ENCODE measurements around the gene CALM1.

CALM1 gene

GRCh38 chr14:90450151-90450550 lies 53.3 kb downstream of the CALM1 start:
- Histone ChIP-seq H3K36me3 (ENCODE audit: control insufficient read depth, insufficient read depth, low read length) (no peaks in the 10 kb centered on the region), H3K9me3 (ENCODE audit: control insufficient read depth, low read length) (no peaks in the 10 kb centered on the region), H3K27ac (ENCODE audit: insufficient read depth, low read depth, low read length, poor library complexity, severe bottlenecking) (no peak overlapping the region), H3K4me1 (ENCODE audit: control insufficient read depth, insufficient read depth, low read length) (peaks cover 8% of the 10 kb centered on the region), H3K4me3 (ENCODE audit: insufficient read depth, low read depth, low read length) (no peak overlapping the region), H3K27me3 (ENCODE audit: control insufficient read depth, insufficient read depth, low read length, poor library complexity, severe bottlenecking) (no peaks in the 10 kb centered on the region)
- 90 to 96% methylated on average over 6 of the region's 6 CpGs for WGBS, 2 experiments

- Histone ChIP-seq H3K4me1 (ENCODE audit: control insufficient read depth, insufficient read depth, low read length) (peaks cover 8% of the 10 kb centered on the region), H3K4me3 (ENCODE audit: insufficient read depth, low read depth, low read length) (no peak overlapping the region), H3K9me3 (ENCODE audit: control insufficient read depth, low read length) (no peaks in the 10 kb centered on the region), H3K27ac (ENCODE audit: insufficient read depth, low read depth, low read length, poor library complexity, severe bottlenecking) (no peak overlapping the region), H3K27me3 (ENCODE audit: control insufficient read depth, insufficient read depth, low read length, poor library complexity, severe bottlenecking) (no peaks in the 10 kb centered on the region), H3K36me3 (ENCODE audit: control insufficient read depth, insufficient read depth, low read length) (no peaks in the 10 kb centered on the region)
- WGBS, 2 experiments: 93 to 95% methylated on average over 3 of the region's 3 CpGs
Measured at GRCh38 chr14:90450667-90451066, 53.8 kb downstream of the CALM1 start.

DNA sequence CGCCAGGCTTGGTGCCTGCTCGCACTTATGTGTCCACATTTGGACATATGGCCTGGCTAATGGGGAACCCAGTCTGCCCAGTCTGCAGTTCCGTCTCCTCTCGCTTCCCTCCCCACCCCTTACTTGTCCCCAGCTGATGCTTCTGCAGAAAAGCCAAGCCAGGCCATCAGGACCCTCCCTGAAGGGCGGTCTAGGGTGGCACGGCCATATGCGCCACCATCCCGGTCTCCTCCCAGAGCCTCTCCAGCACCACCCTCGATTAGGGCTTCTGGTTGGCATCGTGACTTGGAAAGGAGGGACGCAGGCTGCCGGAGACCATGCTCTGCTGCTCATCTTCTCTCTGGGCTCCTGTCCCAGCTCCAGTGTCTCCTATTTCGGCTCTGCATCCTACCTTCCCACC lies 54.6 kb downstream of the CALM1 start:
- Histone ChIP-seq H3K27me3 (ENCODE audit: control insufficient read depth, insufficient read depth, low read length, poor library complexity, severe bottlenecking) (no peaks in the 10 kb centered on the region), H3K36me3 (ENCODE audit: control insufficient read depth, insufficient read depth, low read length) (no peaks in the 10 kb centered on the region)
- 92 to 95% methylated on average over 13 of the region's 13 CpGs for WGBS, 2 experiments

DNA sequence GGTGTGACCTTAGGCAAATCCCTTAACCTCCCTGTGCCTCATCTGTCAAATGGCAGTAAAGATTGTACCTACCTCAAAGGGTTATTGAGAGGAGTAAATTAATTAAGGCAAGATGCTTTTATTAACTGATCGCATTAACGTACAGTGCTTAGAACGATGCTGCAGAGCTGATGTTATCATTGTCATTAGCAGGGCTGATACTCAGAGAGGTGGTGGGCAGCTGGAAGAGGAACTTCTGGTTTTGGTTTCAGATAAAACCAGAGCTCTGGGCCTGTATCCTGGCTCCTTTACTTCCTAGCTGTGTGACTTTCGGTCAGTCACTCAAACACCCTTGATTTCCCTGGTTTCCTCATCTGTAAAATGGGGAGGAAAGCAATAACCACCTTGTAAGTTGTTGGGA lies 55.1 kb downstream of the CALM1 start:
- H3K27me3 ChIP-seq (ENCODE audit: control insufficient read depth, insufficient read depth, low read length, poor library complexity, severe bottlenecking): no peaks in the 10 kb centered on the region
- H3K4me3 ChIP-seq (ENCODE audit: insufficient read depth, low read depth, low read length): no peak overlapping the region
- no peaks in the 10 kb centered on the region for H3K9me3 ChIP-seq (ENCODE audit: control insufficient read depth, low read length)
- 95% methylated on average over 4 of the region's 4 CpGs for WGBS, 2 experiments
- H3K4me1 ChIP-seq (ENCODE audit: control insufficient read depth, insufficient read depth, low read length): peaks cover 15% of the 10 kb centered on the region
- H3K27ac ChIP-seq (ENCODE audit: insufficient read depth, low read depth, low read length, poor library complexity, severe bottlenecking): no peak overlapping the region
- no peaks in the 10 kb centered on the region for H3K36me3 ChIP-seq (ENCODE audit: control insufficient read depth, insufficient read depth, low read length)

More for the DNA sequence above, 54.6 kb downstream of the CALM1 start:
- Histone ChIP-seq H3K27ac (ENCODE audit: insufficient read depth, low read depth, low read length, poor library complexity, severe bottlenecking) (no peak overlapping the region), H3K4me3 (ENCODE audit: insufficient read depth, low read depth, low read length) (no peak overlapping the region), H3K4me1 (ENCODE audit: control insufficient read depth, insufficient read depth, low read length) (peaks cover 11% of the 10 kb centered on the region), H3K9me3 (ENCODE audit: control insufficient read depth, low read length) (no peaks in the 10 kb centered on the region)

DNA sequence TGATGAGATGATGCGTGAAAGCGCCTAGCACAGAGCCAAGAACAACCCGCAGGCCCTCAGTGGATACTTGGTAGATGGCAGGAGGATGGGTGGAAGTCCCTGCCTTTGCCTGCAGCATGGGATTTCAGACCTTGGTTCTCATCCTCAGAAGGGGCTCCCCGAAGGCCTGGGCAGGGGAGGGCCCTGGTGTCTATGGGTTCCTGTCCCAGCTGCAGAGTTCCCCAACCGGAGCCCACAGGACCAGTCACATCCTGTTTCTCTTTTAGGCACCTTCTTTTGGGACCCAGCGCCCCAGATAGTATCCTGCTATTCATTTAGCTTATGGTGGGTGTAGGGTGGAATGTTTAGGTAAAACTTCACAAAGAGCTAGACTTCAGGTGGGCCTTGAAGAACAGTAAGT lies 55.5 kb downstream of the CALM1 start:
- Histone ChIP-seq H3K27me3 (ENCODE audit: control insufficient read depth, insufficient read depth, low read length, poor library complexity, severe bottlenecking) (no peaks in the 10 kb centered on the region), H3K4me1 (ENCODE audit: control insufficient read depth, insufficient read depth, low read length) (peaks cover 15% of the 10 kb centered on the region), H3K36me3 (ENCODE audit: control insufficient read depth, insufficient read depth, low read length) (no peaks in the 10 kb centered on the region), H3K9me3 (ENCODE audit: control insufficient read depth, low read length) (no peaks in the 10 kb centered on the region), H3K27ac (ENCODE audit: insufficient read depth, low read depth, low read length, poor library complexity, severe bottlenecking) (no peak overlapping the region), H3K4me3 (ENCODE audit: insufficient read depth, low read depth, low read length) (no peak overlapping the region)
- 94 to 97% methylated on average over 6 of the region's 6 CpGs for WGBS, 2 experiments

DNA sequence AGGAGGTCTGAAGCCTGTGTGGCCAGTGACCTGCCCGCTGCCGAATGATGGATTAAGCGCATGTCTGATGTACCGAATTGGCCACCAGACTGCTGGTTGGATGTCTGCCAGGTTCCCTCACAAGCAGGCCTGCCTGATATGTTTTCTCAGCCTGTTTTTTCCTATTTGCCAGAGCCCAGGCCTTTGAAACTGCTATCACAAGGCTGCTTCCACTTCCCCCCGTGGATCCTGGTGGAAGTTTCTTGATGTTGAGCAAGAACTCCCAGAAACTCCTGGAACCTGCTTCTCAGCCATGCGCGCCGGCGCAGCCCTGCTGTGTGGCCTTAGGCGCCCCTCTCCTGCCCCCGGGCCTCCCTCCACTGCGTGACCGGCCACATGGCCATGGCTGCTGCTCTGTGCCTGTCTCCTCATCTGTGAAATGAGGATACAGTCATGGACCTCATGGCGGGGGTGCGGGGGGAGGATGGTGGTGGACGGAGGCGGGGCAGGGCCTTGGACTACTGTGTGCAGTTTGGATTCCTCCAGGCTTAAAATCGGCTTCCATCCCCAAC lies 56.6 kb downstream of the CALM1 start:
- Histone ChIP-seq H3K36me3 (ENCODE audit: control insufficient read depth, insufficient read depth, low read length) (no peaks in the 10 kb centered on the region), H3K27me3 (ENCODE audit: control insufficient read depth, insufficient read depth, low read length, poor library complexity, severe bottlenecking) (no peaks in the 10 kb centered on the region), H3K4me1 (ENCODE audit: control insufficient read depth, insufficient read depth, low read length) (peaks cover 15% of the 10 kb centered on the region), H3K9me3 (ENCODE audit: control insufficient read depth, low read length) (no peaks in the 10 kb centered on the region), H3K4me3 (ENCODE audit: insufficient read depth, low read depth, low read length) (no peak overlapping the region), H3K27ac (ENCODE audit: insufficient read depth, low read depth, low read length, poor library complexity, severe bottlenecking) (no peak overlapping the region)
- 93 to 94% methylated on average over 18 of the region's 18 CpGs for WGBS, 2 experiments

- 34 to 35% methylated on average over 30 of the region's 30 CpGs for WGBS, 2 experiments
- Histone ChIP-seq H3K9me3 (ENCODE audit: control insufficient read depth, low read length) (no peaks in the 10 kb centered on the region), H3K4me1 (ENCODE audit: control insufficient read depth, insufficient read depth, low read length) (peaks cover 15% of the 10 kb centered on the region), H3K27ac (ENCODE audit: insufficient read depth, low read depth, low read length, poor library complexity, severe bottlenecking) (no peak overlapping the region), H3K4me3 (ENCODE audit: insufficient read depth, low read depth, low read length) (peak overlapping the region; percentile 10), H3K27me3 (ENCODE audit: control insufficient read depth, insufficient read depth, low read length, poor library complexity, severe bottlenecking) (no peaks in the 10 kb centered on the region), H3K36me3 (ENCODE audit: control insufficient read depth, insufficient read depth, low read length) (no peaks in the 10 kb centered on the region)
Measured at GRCh38 chr14:90454041-90455000, 57.5 kb downstream of the CALM1 start.

DNA sequence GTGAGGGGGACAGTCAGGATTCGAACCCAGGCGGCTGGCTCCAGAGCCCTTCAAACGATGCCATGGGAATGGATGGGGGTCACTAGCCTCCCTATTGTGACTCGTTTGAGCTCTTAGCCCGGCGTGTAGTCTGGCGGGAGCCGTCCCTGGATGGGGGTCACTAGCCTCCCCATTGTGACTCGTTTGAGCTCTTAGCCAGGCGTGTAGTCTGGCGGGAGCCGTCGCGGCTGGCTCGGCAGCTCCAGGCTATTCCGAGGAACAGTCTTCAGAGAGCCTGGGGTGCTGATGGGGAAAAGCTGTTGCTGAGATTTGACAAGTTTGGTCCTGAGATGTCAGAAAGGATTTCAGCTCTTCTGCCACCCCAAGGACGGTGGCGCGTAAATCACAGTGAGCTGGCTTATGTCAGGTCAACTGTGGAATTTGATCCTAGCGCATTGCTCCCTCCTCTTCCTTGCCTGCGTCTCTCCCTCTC lies 58.3 kb downstream of the CALM1 start:
- no peaks in the 10 kb centered on the region for H3K9me3 ChIP-seq (ENCODE audit: control insufficient read depth, low read length)
- H3K4me1 ChIP-seq (ENCODE audit: control insufficient read depth, insufficient read depth, low read length): peaks cover 15% of the 10 kb centered on the region
- H3K27ac ChIP-seq (ENCODE audit: insufficient read depth, low read depth, low read length, poor library complexity, severe bottlenecking): no peak overlapping the region
- H3K4me3 ChIP-seq (ENCODE audit: insufficient read depth, low read depth, low read length): no peak overlapping the region
- H3K36me3 ChIP-seq (ENCODE audit: control insufficient read depth, insufficient read depth, low read length): no peaks in the 10 kb centered on the region
- H3K27me3 ChIP-seq (ENCODE audit: control insufficient read depth, insufficient read depth, low read length, poor library complexity, severe bottlenecking): no peaks in the 10 kb centered on the region
- WGBS, 2 experiments: 75 to 80% methylated on average over 21 of the region's 21 CpGs

DNA sequence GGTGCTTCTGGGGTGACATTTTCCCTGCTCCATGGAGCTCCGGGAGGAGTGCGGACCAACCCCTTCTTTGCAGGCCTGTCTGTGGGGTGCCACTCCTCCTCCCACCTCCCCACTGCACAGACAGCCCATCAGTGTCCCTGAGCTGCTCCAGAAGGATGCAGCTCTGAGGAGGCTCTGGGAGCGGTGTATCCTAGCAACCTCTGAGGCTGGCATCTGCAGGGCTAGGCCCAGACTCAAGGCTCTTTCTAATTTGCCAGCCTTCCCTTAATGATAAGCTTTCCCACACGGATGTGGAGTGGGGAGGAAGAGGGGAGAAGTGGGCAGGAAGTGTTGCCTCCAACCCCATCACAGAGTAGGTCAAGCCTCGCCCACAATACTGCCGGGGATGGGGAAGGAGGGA lies 59.7 kb downstream of the CALM1 start:
- no peaks in the 10 kb centered on the region for H3K9me3 ChIP-seq (ENCODE audit: control insufficient read depth, low read length)
- no peak overlapping the region for H3K4me3 ChIP-seq (ENCODE audit: insufficient read depth, low read depth, low read length)
- H3K36me3 ChIP-seq (ENCODE audit: control insufficient read depth, insufficient read depth, low read length): no peaks in the 10 kb centered on the region
- no peak overlapping the region for H3K27ac ChIP-seq (ENCODE audit: insufficient read depth, low read depth, low read length, poor library complexity, severe bottlenecking)
- peaks cover 15% of the 10 kb centered on the region for H3K4me1 ChIP-seq (ENCODE audit: control insufficient read depth, insufficient read depth, low read length)
- H3K27me3 ChIP-seq (ENCODE audit: control insufficient read depth, insufficient read depth, low read length, poor library complexity, severe bottlenecking): no peaks in the 10 kb centered on the region
- 45 to 62% methylated on average over 6 of the region's 6 CpGs for WGBS, 2 experiments

DNA sequence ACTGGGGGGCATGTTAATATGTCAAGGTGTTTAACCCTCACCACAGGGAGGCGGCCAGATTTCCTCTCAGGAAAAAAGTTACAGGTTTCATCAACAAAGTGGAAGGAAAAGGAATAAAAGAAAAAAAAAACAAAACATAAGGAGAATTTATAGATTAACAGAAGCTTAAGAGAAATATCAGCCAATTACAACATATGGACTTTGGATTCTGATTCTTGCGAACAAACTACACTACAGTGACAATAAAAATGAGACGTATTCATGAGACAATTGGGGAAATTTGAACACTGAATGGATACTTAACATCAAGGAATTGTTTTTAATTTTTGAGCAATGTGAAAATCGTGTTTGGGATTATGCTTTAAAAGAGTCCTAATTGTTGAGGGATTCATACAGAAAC lies 60.4 kb downstream of the CALM1 start:
- Histone ChIP-seq H3K36me3 (ENCODE audit: control insufficient read depth, insufficient read depth, low read length) (no peaks in the 10 kb centered on the region), H3K27ac (ENCODE audit: insufficient read depth, low read depth, low read length, poor library complexity, severe bottlenecking) (no peak overlapping the region), H3K9me3 (ENCODE audit: control insufficient read depth, low read length) (no peaks in the 10 kb centered on the region), H3K4me3 (ENCODE audit: insufficient read depth, low read depth, low read length) (no peak overlapping the region), H3K27me3 (ENCODE audit: control insufficient read depth, insufficient read depth, low read length, poor library complexity, severe bottlenecking) (no peaks in the 10 kb centered on the region), H3K4me1 (ENCODE audit: control insufficient read depth, insufficient read depth, low read length) (peaks cover 15% of the 10 kb centered on the region)
- 71 to 89% methylated on average over 2 to 4 of the region's 4 CpGs for WGBS, 2 experiments

Data from ectodermal cell (in vitro differentiated cells).